GM12878 (cell line): Measurements from ENCODE around the gene HINT2. TPM values are rescaled to one million over a fixed set of nuclear protein-coding genes. Genes with fewer than 3 reads are reported as not detected.

Experiments
- ATAC-seq: fragments of 200-7000 bp; cut with Tn5 transposase; 3 replicates; pipeline ENCODE4 v1.9.1; 2020; ENCODE audit warnings: mild to moderate bottlenecking, moderate library complexity
- BruUV-seq: library from RNA; stranded (reverse); fragments of 400-500 nt; replicated peaks from 2 replicates; lab custom pipeline; 2021; lab: Mats Ljungman, UMichigan
- CTCF ChIA-PET: fragments of 300-600 bp; sonication (Branson Sonifier 250); formaldehyde crosslinking; extraction: SDS; loops from one replicate; lab custom pipeline; 2021; ENCODE audit warnings: inconsistent platforms; lab: Yijun Ruan, JAX
- POLR2A ChIA-PET: fragments of 350-600 bp; formaldehyde crosslinking; extraction: SDS; loops from one replicate; lab custom pipeline; 2021; ENCODE audit warnings: inconsistent platforms; lab: Charles Lee
- RAD21 ChIA-PET: fragments of 300-600 bp; sonication (Branson Sonifier 250); formaldehyde crosslinking; loops from one replicate; lab custom pipeline; 2023; ENCODE audit warnings: antibody characterized with exemption; ENCODE audit not compliant: unreplicated experiment; lab: Charles Lee
- SMC1A ChIA-PET: fragments of 300-600 bp; sonication (Branson Sonifier 250); formaldehyde crosslinking; loops from one replicate; lab custom pipeline; 2023; ENCODE audit not compliant: unreplicated experiment, uncharacterized antibody; lab: Charles Lee
- DNase-seq: peaks from one replicate; pipeline ENCODE4 v3.0.0-alpha.2; 2011; ENCODE audit warnings: low read depth, low spot score
- FAIRE-seq: peaks from 3 replicates; lab custom pipeline; 2011; peaks lifted over from hg19 to GRCh38; lab: Jason Lieb, UNC
- H2AFZ ChIP-seq: 2 replicates; pipeline ENCODE4 v1.6.0; 2011; ENCODE audit warnings: low read depth, low read length, control low read depth; ENCODE audit not compliant: control insufficient read depth
- H3K27ac ChIP-seq: 2 replicates; pipeline ENCODE4 v1.5.1; 2011; ENCODE audit warnings: control low read depth; ENCODE audit not compliant: control insufficient read depth, insufficient read depth
- H3K27me3 ChIP-seq, 2 experiments: replicated peaks in 1 of 2; 2 replicates each; pipeline versions ENCODE4 v1.6.0 to v1.6.1; 2011; ENCODE audit warnings: low read length in 1 of 2; ENCODE audit not compliant: control insufficient read depth in 2 of 2, insufficient read depth in 2 of 2
- H3K36me3 ChIP-seq, 2 experiments: 2 replicates each; pipeline ENCODE4 v1.5.1; 2011; ENCODE audit warnings: low read length in 1 of 2; ENCODE audit not compliant: control insufficient read depth in 2 of 2, insufficient read depth in 2 of 2
- H3K4me1 ChIP-seq: 2 replicates; pipeline ENCODE4 v1.6.1; 2011; ENCODE audit warnings: mild to moderate bottlenecking, low read length, moderate library complexity, mixed read lengths; ENCODE audit not compliant: control insufficient read depth, insufficient read depth
- H3K4me2 ChIP-seq: 2 replicates; pipeline ENCODE4 v1.6.0; 2011; ENCODE audit warnings: control low read depth; ENCODE audit not compliant: control insufficient read depth, insufficient read depth
- H3K4me3 ChIP-seq: fragments of 200-600 bp; sonication (generic); 2 replicates; pipeline ENCODE4 v1.5.1; 2016
- H3K79me2 ChIP-seq: 2 replicates; pipeline ENCODE4 v1.6.0; 2011; ENCODE audit warnings: low read length; ENCODE audit not compliant: control insufficient read depth, insufficient read depth
- H3K9ac ChIP-seq: 2 replicates; pipeline ENCODE4 v1.8.0; 2011; ENCODE audit warnings: low read length, control low read depth, mixed read lengths; ENCODE audit not compliant: control insufficient read depth, insufficient read depth
- H3K9me3 ChIP-seq: replicated peaks from 3 replicates; pipeline ENCODE4 v1.5.1; 2011; ENCODE audit warnings: mild to moderate bottlenecking, low read length; ENCODE audit not compliant: control insufficient read depth, insufficient read depth
- H4K20me1 ChIP-seq: 2 replicates; pipeline ENCODE4 v1.6.0; 2011; ENCODE audit not compliant: control insufficient read depth, insufficient read depth
- BHLHE40 ChIP-seq, 2 experiments: fragments of 450-650 bp in 1 of 2; IDR thresholded peaks; 2 replicates each; pipeline ENCODE4 v1.6.1; 2011 to 2017; ENCODE audit warnings: low read depth in 2 of 2, borderline replicate concordance in 1 of 2, improper control_type of control experiment in 1 of 2, low read length in 1 of 2, mild to moderate bottlenecking in 1 of 2
- CBX3 ChIP-seq: fragments of 200-600 bp; sonication (generic); IDR thresholded peaks from 2 replicates; pipeline ENCODE4 v1.6.1; 2016; ENCODE audit warnings: low read depth, borderline replicate concordance
- GABPA ChIP-seq: IDR thresholded peaks from 2 replicates; pipeline ENCODE4 v1.6.1; 2014; ENCODE audit warnings: antibody characterized with exemption, low read depth, mild to moderate bottlenecking, inconsistent platforms
- MEF2A ChIP-seq: IDR thresholded peaks from 2 replicates; pipeline ENCODE4 v1.6.1; 2011; ENCODE audit warnings: low read depth, mild to moderate bottlenecking, low read length, moderate library complexity; ENCODE audit not compliant: insufficient read depth
- RELA ChIP-seq: fragments of 450-650 bp; IDR thresholded peaks from 2 replicates; pipeline ENCODE4 v1.8.0; 2014; ENCODE audit warnings: borderline replicate concordance; ENCODE audit not compliant: partially characterized antibody
- SRF ChIP-seq, 2 experiments: IDR thresholded peaks; 2 replicates each; pipeline ENCODE4 v1.6.1; 2011; ENCODE audit warnings: low read depth in 2 of 2, low read length in 2 of 2, mild to moderate bottlenecking in 1 of 2, moderate library complexity in 1 of 2
- TCF12 ChIP-seq: IDR thresholded peaks from 2 replicates; pipeline ENCODE4 v1.6.1; 2011; ENCODE audit warnings: low read depth, mild to moderate bottlenecking, low read length
- WGBS: methylation state at CpG from one replicate; pipeline ENCODE4 v1.1.6; 2016; ENCODE audit warnings: low lambda C conversion rate; ENCODE audit not compliant: insufficient replicate concordance, insufficient coverage; ENCODE audit errors: missing lambda C conversion rate; 5-methylcytosine and 5-hydroxymethylcytosine counted together
- in situ Hi-C: fragments of 300-500 bp; cut with MboI; formaldehyde crosslinking; loops from 9 replicates; pipeline ENCODE4 v1.14.3; 2018; ENCODE audit warnings: mixed read lengths
- intact Hi-C: fragments of 100-400 bp; cut with micrococcal nuclease; formaldehyde crosslinking; loops from one replicate; pipeline ENCODE4 v1.14.2; 2022; ENCODE audit not compliant: unreplicated experiment
- polyA plus RNA-seq, 11 experiments: library from polyadenylated mRNA; depleted of rRNA in 4 of 11; unstranded in 6 of 11; stranded (reverse) in 5 of 11; fragments of >200 nt; fragmentation: Nextera tagmentation in 4 of 11; fragmentation: Illumina TruSeq in 1 of 11; extraction: Ambion mirVana in 4 of 11; extraction: Trizol in 1 of 11; gene quantifications; 1 replicate in 1 of 11; 2 replicates in 10 of 11; pipeline versions ENCODE4 v1.2.1 to v1.2.3, GENCODE V29; 2011 to 2016; ENCODE audit warnings: inconsistent platforms in 2 of 11, missing spikeins in 2 of 11, low read depth in 1 of 11
- total RNA-seq, 4 experiments: library from RNA; depleted of rRNA in 3 of 4; stranded (reverse); fragments of >200 nt in 3 of 4; fragmentation: Illumina TruSeq in 1 of 4; extraction: Trizol in 1 of 4; gene quantifications; 2 replicates each; pipeline versions ENCODE4 v1.2.1 to v1.2.3, GENCODE V29; 2013 to 2021
- TF ChIP-seq, protein P1 (sequence below): IDR thresholded peaks from 2 replicates; pipeline ENCODE4 v1.6.1; 2012; ENCODE audit warnings: low read depth, low read length, improper control_type of control experiment
- TF ChIP-seq, protein P2 (sequence below): fragments of 150-350 bp; IDR thresholded peaks from 2 replicates; pipeline ENCODE4 v1.6.1; 2016; ENCODE audit warnings: low read depth, low read length
- TF ChIP-seq, protein P3 (sequence below): fragments of 450-650 bp; IDR thresholded peaks from 2 replicates; pipeline ENCODE4 v1.6.1; 2017; ENCODE audit warnings: mild to moderate bottlenecking, low read depth, inconsistent platforms; ENCODE audit not compliant: poor library complexity, severe bottlenecking

Gene HINT2
- total and polyA plus RNA-seq, 10 of the 15 experiments (the other 5 are each of a cell fraction or from before 2014, with no cell fraction given), result 12.1 to 144 (median 51.7) TPM

- intact Hi-C loops (no loop called here), in situ Hi-C loops (no loop called here)
- WGBS, result 63% methylated on average over 3 of the region's 3 CpGs
- Histone ChIP-seq H3K9me3 (no peaks in the 10 kb centered on the region), H3K27ac (no peak overlapping the region), H3K27me3 (no peaks in the 10 kb centered on the region), H3K9ac (no peak overlapping the region), H3K4me1 (no peaks in the 10 kb centered on the region), H3K4me3 (no peak overlapping the region), H4K20me1 (no peaks in the 10 kb centered on the region), H3K36me3 (no peaks in the 10 kb centered on the region), H3K79me2 (no peaks in the 10 kb centered on the region), H2AFZ (no peak overlapping the region), H3K4me2 (no peak overlapping the region)
- ATAC-seq (no peak), DNase-seq (no peak), FAIRE-seq (no peak)
- RAD21 ChIA-PET, result interaction anchor here (4.7 kb wide), 1 partner anchor 30 kb away, joined by 18 read pairs; no protein-coding TSS in a partner anchor
- CTCF ChIA-PET, result interaction anchor here (1.4 to 12.7 kb wide), 5 partner anchors 8 to 68 kb away, joined by 3 to 92 read pairs (median 7); partner anchors contain the start of genes FAM221B and TMEM8B
- BruUV-seq, result no TSS peak
- SMC1A ChIA-PET, result interaction anchor here (0.8 to 3.0 kb wide), 4 partner anchors 11 to 166 kb away, joined by 3 to 13 read pairs (median 4); no protein-coding TSS in a partner anchor
- TF ChIP-seq CBX3 (no peak), BHLHE40 (IDR thresholded peaks at IDR 0.05; ENCODE audit: borderline replicate concordance in 1 of 2, low read depth in 2 of 2, low read length in 1 of 2) (no peak), GABPA (no peak), MEF2A (no peak), SRF (IDR thresholded peaks at IDR 0.05; ENCODE audit: low read depth in 2 of 2, low read length in 2 of 2) (no peak), RELA (no peak), TCF12 (no peak)
- TF ChIP-seq, protein P1, sequence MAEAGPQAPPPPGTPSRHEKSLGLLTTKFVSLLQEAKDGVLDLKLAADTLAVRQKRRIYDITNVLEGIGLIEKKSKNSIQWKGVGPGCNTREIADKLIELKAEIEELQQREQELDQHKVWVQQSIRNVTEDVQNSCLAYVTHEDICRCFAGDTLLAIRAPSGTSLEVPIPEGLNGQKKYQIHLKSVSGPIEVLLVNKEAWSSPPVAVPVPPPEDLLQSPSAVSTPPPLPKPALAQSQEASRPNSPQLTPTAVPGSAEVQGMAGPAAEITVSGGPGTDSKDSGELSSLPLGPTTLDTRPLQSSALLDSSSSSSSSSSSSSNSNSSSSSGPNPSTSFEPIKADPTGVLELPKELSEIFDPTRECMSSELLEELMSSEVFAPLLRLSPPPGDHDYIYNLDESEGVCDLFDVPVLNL, result no peak
- TF ChIP-seq, protein P2, sequence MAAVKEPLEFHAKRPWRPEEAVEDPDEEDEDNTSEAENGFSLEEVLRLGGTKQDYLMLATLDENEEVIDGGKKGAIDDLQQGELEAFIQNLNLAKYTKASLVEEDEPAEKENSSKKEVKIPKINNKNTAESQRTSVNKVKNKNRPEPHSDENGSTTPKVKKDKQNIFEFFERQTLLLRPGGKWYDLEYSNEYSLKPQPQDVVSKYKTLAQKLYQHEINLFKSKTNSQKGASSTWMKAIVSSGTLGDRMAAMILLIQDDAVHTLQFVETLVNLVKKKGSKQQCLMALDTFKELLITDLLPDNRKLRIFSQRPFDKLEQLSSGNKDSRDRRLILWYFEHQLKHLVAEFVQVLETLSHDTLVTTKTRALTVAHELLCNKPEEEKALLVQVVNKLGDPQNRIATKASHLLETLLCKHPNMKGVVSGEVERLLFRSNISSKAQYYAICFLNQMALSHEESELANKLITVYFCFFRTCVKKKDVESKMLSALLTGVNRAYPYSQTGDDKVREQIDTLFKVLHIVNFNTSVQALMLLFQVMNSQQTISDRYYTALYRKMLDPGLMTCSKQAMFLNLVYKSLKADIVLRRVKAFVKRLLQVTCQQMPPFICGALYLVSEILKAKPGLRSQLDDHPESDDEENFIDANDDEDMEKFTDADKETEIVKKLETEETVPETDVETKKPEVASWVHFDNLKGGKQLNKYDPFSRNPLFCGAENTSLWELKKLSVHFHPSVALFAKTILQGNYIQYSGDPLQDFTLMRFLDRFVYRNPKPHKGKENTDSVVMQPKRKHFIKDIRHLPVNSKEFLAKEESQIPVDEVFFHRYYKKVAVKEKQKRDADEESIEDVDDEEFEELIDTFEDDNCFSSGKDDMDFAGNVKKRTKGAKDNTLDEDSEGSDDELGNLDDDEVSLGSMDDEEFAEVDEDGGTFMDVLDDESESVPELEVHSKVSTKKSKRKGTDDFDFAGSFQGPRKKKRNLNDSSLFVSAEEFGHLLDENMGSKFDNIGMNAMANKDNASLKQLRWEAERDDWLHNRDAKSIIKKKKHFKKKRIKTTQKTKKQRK, result no peak
- TF ChIP-seq, protein P3, sequence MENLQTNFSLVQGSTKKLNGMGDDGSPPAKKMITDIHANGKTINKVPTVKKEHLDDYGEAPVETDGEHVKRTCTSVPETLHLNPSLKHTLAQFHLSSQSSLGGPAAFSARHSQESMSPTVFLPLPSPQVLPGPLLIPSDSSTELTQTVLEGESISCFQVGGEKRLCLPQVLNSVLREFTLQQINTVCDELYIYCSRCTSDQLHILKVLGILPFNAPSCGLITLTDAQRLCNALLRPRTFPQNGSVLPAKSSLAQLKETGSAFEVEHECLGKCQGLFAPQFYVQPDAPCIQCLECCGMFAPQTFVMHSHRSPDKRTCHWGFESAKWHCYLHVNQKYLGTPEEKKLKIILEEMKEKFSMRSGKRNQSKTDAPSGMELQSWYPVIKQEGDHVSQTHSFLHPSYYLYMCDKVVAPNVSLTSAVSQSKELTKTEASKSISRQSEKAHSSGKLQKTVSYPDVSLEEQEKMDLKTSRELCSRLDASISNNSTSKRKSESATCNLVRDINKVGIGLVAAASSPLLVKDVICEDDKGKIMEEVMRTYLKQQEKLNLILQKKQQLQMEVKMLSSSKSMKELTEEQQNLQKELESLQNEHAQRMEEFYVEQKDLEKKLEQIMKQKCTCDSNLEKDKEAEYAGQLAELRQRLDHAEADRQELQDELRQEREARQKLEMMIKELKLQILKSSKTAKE, result no peak
- POLR2A ChIA-PET, result interaction anchor here (0.5 to 1.6 kb wide), 3 partner anchors 9 to 620 kb away, joined by 3 to 5 read pairs (median 5); partner anchors contain the start of gene HINT2
Observed at GRCh38 chr9:35856206-35856605, 41.4 kb upstream of the HINT2 start.
